ENCODE results near the gene DISC1.

The DISC1 gene

DNA sequence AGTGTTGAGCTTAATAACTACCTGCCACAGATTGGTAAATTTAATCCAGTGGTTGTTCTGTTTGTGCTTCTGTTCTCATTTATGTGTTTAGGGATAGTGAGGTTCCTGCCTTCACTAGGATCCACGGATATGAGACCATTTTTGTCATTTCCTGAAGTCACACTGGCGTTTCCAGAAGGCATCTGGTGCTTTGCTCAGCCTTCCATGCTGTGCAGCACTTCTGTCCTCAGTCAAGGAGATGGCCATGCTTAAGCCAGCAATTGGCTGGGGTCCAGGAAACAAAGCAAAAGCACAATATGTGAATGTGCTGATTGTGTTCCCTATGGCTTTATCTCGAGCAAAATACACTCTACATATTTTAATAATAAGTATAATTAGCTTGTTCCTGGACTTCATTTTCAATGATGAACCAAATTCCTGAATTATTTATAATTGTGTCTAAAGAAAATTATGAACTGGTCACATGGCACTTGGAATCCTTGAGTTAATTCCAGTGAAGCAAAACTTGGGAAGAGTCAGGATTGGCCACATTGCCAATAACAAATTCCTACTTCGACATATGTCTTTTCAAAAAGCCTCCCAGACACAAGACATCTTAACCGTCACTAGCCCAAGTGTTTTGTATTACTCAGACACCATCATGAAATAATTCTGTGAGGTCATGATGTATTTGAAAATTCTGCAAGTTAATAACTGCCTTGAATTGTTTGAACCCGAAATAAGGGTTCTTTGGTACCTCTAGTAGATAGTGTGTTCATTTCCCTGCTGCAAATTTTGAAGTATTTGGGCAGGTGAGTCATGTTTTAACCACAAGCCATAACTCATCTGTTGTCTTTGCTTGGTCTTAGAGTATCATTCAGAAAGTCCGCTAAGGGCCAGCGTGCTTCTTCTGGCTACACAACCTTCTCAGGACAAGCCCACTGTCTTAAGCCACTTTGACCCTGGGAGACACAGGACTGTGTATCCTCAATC lies 412.4 kb downstream of the DISC1 start:
- Histone ChIP-seq H3K27me3 (ENCODE audit: control insufficient read depth in 5 of 5, insufficient read depth in 4 of 5, low read length in 5 of 5) (no peaks in the 10 kb centered on the region), H3K4me3 (ENCODE audit: low read depth in 1 of 5, low read length in 5 of 5) (no peak overlapping the region), H3K9ac (ENCODE audit: low read length in 5 of 5) (no peak overlapping the region), H3K4me1 (ENCODE audit: control insufficient read depth in 5 of 5, insufficient read depth in 5 of 5, low read length in 5 of 5) (peaks cover 0 to 3% (median 0%) of the 10 kb centered on the region in 5 donors), H3K27ac (ENCODE audit: low read depth, low read length) (no peak overlapping the region), H3K36me3 (ENCODE audit: control insufficient read depth in 5 of 5, insufficient read depth in 5 of 5, low read length in 5 of 5) (peaks cover 0 to 9% (median 0%) of the 10 kb centered on the region in 5 donors), H3K9me3 (ENCODE audit: control insufficient read depth in 5 of 5, low read length in 5 of 5) (peaks cover 0 to 5% (median 0%) of the 10 kb centered on the region in 5 donors)

DNA sequence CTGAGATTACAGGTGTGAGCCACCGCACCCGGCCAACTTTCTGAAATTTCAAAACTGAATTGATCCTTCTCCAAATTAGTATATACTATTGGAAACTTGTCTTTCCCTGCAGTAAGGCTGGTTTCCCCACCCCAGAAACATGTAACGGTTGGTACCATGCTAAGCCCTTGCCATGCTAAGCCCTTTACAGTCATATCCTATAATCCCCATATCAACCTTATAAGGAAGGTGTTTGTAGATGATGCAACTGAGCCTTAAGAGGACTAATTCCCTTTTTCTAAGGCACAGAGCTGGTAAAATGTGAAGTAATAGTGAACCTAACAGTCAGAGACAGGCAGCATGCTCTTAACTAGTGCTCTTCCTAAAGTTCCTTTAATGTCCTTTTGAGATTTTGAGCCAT lies 413.7 kb downstream of the DISC1 start:
- Histone ChIP-seq H3K9ac (ENCODE audit: low read length in 5 of 5) (no peak overlapping the region), H3K27me3 (ENCODE audit: control insufficient read depth in 5 of 5, insufficient read depth in 4 of 5, low read length in 5 of 5) (no peaks in the 10 kb centered on the region), H3K36me3 (ENCODE audit: control insufficient read depth in 5 of 5, insufficient read depth in 5 of 5, low read length in 5 of 5) (peaks cover 0 to 9% (median 0%) of the 10 kb centered on the region in 5 donors), H3K27ac (ENCODE audit: low read depth, low read length) (no peak overlapping the region), H3K4me3 (ENCODE audit: low read depth in 1 of 5, low read length in 5 of 5) (no peak overlapping the region), H3K9me3 (ENCODE audit: control insufficient read depth in 5 of 5, low read length in 5 of 5) (peaks cover 0 to 5% (median 0%) of the 10 kb centered on the region in 5 donors), H3K4me1 (ENCODE audit: control insufficient read depth in 5 of 5, insufficient read depth in 5 of 5, low read length in 5 of 5) (peaks cover 0 to 3% (median 0%) of the 10 kb centered on the region in 5 donors)

DNA sequence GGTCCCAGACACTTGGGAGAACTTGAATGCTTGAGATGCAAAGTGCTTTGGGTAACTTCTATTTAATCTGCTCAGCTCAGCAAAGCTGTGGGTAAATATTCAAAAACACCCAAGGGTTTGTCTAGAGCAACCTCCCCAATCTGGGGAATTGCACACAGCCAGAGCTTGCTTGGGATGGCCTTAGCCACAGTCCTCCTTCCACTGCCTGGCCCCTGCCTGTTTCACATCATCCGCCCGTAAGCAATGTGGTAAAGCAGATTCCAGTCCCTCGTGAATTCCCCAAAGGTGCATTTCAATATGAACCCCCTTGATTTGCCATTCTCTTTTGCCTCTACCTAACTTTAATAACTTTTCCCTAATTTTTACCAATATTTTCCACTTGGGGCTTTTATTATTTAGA lies 418.1 kb downstream of the DISC1 start:
- Histone ChIP-seq H3K9me3 (ENCODE audit: control insufficient read depth in 5 of 5, low read length in 5 of 5) (no peaks in the 10 kb centered on the region), H3K27me3 (ENCODE audit: control insufficient read depth in 5 of 5, insufficient read depth in 4 of 5, low read length in 5 of 5) (no peaks in the 10 kb centered on the region), H3K27ac (ENCODE audit: low read depth, low read length) (no peak overlapping the region), H3K36me3 (ENCODE audit: control insufficient read depth in 5 of 5, insufficient read depth in 5 of 5, low read length in 5 of 5) (no peaks in the 10 kb centered on the region), H3K9ac (ENCODE audit: low read length in 5 of 5) (no peak overlapping the region), H3K4me3 (ENCODE audit: low read depth in 1 of 5, low read length in 5 of 5) (no peak overlapping the region), H3K4me1 (ENCODE audit: control insufficient read depth in 5 of 5, insufficient read depth in 5 of 5, low read length in 5 of 5) (no peaks in the 10 kb centered on the region)

DNA sequence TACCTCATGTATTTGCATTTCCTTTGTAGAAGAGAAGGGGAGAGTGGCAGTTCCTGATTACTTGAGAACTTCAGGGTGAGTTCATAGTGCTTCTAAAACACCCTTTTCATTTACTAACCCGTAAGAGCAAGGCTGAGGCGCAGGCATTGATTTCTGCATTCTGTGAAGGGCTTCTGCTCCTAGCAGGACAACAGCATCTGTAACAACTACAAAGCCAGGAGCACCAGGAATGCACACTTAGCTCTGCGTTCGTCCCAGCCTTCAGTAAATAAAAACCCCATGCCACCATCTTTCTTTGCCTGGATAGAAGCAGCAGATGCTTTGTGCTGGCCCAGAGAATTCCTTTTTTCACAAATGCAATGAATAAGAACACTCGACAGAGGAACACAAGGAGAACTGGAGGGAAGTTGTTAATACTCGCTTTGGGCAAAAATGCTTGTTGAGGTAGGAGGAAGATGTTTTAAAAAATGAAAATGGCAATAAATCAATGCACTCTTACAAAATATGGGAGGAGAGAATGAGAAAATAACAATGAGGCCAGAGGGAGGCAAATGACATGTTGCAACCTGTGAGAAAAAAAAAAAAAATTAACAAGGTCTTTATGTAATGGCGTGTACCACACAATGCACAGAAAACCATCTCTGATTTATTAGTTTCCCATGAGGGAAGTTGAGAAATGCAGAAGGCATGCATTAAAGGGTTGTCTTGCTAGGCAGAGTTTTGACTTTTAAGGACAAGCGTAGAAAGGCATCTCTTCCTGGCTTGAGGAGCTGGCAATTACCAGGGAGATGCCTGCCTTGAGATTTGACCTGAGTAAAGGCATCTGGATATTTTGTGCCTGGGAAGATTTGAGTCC lies 418.8 kb downstream of the DISC1 start:
- Histone ChIP-seq H3K9ac (ENCODE audit: low read length in 5 of 5) (no peak overlapping the region), H3K27ac (ENCODE audit: low read depth, low read length) (no peak overlapping the region), H3K36me3 (ENCODE audit: control insufficient read depth in 5 of 5, insufficient read depth in 5 of 5, low read length in 5 of 5) (no peaks in the 10 kb centered on the region), H3K4me1 (ENCODE audit: control insufficient read depth in 5 of 5, insufficient read depth in 5 of 5, low read length in 5 of 5) (no peaks in the 10 kb centered on the region), H3K27me3 (ENCODE audit: control insufficient read depth in 5 of 5, insufficient read depth in 4 of 5, low read length in 5 of 5) (no peaks in the 10 kb centered on the region), H3K9me3 (ENCODE audit: control insufficient read depth in 5 of 5, low read length in 5 of 5) (no peaks in the 10 kb centered on the region), H3K4me3 (ENCODE audit: low read depth in 1 of 5, low read length in 5 of 5) (no peak overlapping the region)

DNA sequence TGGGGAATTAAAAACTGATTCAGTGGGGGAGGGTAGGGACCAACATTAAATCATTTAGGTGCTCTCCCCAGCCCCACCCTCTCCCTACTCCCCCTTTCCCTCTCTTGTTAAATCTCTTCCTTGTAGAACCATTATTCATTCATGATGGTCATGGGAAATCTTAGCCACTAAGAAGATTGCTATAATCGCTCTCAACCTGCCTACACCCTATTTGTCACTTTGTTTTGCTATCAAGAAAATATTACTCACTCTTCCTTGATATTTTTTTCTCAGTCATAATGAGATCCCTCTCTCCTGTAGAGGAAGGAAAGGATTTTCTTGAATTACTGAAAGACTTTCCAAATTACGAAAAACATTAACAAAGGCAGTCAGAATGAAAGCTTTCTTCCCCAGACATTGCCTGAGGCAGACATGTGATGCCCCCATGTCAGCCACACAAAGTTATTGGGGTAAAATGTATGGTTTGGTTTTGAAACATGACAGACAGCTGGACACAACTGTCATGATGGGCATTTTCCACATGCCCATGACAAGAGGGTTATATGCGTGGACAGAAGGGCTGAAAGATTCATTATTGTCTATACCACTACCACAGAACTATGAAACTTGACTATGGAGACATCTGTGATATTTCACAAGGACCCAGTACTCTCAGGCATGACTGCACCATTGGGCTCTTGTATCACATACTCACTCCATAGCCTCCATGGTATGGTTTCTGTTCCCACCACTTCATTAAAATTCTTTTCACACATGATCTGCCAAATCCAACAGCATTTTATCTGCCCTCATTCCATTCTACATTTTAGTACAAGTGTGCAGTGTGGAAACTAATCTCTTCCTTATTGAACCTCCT lies 420.1 kb downstream of the DISC1 start:
- H3K27me3 ChIP-seq (ENCODE audit: control insufficient read depth in 5 of 5, insufficient read depth in 4 of 5, low read length in 5 of 5), result no peaks in the 10 kb centered on the region

DNA sequence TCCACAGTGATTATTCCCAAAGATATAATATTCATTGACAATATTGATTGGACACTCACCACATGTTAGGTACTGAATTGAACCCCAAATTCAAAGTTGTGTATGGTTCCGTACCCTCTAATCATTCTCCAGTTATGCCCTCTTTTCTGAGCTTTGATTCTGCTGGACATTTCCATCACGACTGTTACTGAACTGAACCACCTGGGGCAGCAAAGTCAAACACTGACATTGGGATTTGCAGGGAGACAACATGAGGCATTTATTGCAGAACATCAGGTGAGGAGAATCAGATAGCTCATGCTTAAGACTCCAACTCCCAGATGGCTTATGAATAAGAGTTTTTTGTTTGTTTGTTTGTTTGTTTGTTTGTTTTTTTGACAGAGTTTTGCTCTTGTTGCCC lies 420.9 kb downstream of the DISC1 start:
- Histone ChIP-seq H3K27me3 (ENCODE audit: control insufficient read depth in 5 of 5, insufficient read depth in 4 of 5, low read length in 5 of 5) (no peaks in the 10 kb centered on the region), H3K9ac (ENCODE audit: low read length in 5 of 5) (no peak overlapping the region), H3K9me3 (ENCODE audit: control insufficient read depth in 5 of 5, low read length in 5 of 5) (no peaks in the 10 kb centered on the region), H3K4me1 (ENCODE audit: control insufficient read depth in 5 of 5, insufficient read depth in 5 of 5, low read length in 5 of 5) (peaks cover 0 to 7% (median 0%) of the 10 kb centered on the region in 5 donors), H3K27ac (ENCODE audit: low read depth, low read length) (no peak overlapping the region), H3K36me3 (ENCODE audit: control insufficient read depth in 5 of 5, insufficient read depth in 5 of 5, low read length in 5 of 5) (no peaks in the 10 kb centered on the region), H3K4me3 (ENCODE audit: low read depth in 1 of 5, low read length in 5 of 5) (no peak overlapping the region)

More for the DNA sequence above, 420.1 kb downstream of the DISC1 start:
- Histone ChIP-seq H3K27ac (ENCODE audit: low read depth, low read length) (no peak overlapping the region), H3K4me1 (ENCODE audit: control insufficient read depth in 5 of 5, insufficient read depth in 5 of 5, low read length in 5 of 5) (peaks cover 0 to 7% (median 0%) of the 10 kb centered on the region in 5 donors), H3K9me3 (ENCODE audit: control insufficient read depth in 5 of 5, low read length in 5 of 5) (no peaks in the 10 kb centered on the region), H3K4me3 (ENCODE audit: low read depth in 1 of 5, low read length in 5 of 5) (no peak overlapping the region), H3K9ac (ENCODE audit: low read length in 5 of 5) (no peak overlapping the region), H3K36me3 (ENCODE audit: control insufficient read depth in 5 of 5, insufficient read depth in 5 of 5, low read length in 5 of 5) (no peaks in the 10 kb centered on the region)

DNA sequence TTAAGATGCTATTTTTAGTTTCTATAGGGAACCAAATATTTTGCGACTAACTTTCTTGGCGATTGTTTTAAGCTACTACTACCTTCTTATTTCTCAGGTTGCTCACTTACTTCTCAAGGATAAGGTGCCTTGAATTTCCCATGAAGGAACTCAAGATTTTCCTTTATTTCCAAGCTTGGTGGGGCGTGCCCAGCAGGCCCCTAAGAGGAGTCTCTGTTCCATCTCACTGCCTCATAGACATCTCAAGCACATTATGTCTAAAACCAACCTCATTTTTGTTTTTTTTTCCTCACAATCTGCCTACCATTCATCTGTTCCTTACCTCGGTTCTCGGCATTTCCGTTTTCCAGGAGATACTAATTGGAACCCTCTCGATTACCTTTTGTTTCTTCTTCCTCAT lies 421.9 kb downstream of the DISC1 start:
- Histone ChIP-seq H3K27ac (ENCODE audit: low read depth, low read length) (no peak overlapping the region), H3K9ac (ENCODE audit: low read length in 5 of 5) (no peak overlapping the region), H3K9me3 (ENCODE audit: control insufficient read depth in 5 of 5, low read length in 5 of 5) (peaks cover 0 to under 1% (median 0%) of the 10 kb centered on the region in 5 donors), H3K4me3 (ENCODE audit: low read depth in 1 of 5, low read length in 5 of 5) (no peak overlapping the region), H3K4me1 (ENCODE audit: control insufficient read depth in 5 of 5, insufficient read depth in 5 of 5, low read length in 5 of 5) (peaks cover 0 to 7% (median 0%) of the 10 kb centered on the region in 5 donors), H3K27me3 (ENCODE audit: control insufficient read depth in 5 of 5, insufficient read depth in 4 of 5, low read length in 5 of 5) (no peaks in the 10 kb centered on the region), H3K36me3 (ENCODE audit: control insufficient read depth in 5 of 5, insufficient read depth in 5 of 5, low read length in 5 of 5) (no peaks in the 10 kb centered on the region)

DNA sequence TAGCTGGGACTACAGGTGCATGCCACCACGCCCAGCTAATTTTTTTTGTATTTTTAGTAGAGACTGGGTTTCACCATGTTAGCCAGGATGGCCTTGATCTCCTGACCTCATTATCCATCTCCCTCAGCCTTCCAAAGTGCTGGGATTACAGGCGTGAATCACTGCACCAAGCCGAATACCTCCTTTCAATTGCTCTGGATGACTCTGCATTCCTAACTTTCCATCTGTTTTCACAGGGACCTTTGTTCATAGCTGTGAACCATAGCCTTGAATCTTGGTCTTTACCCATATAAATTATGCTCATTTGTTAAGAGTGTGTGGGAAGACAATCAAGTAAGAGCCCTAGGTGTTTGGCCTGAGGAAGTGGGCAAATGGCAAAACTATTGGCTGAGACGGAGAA lies 422.7 kb downstream of the DISC1 start:
- H3K4me1 ChIP-seq (ENCODE audit: control insufficient read depth in 5 of 5, insufficient read depth in 5 of 5, low read length in 5 of 5), result peaks cover 0 to 7% (median 0%) of the 10 kb centered on the region in 5 donors
- H3K9me3 ChIP-seq (ENCODE audit: control insufficient read depth in 5 of 5, low read length in 5 of 5), result peaks cover 0 to 3% (median 0%) of the 10 kb centered on the region in 5 donors

DNA sequence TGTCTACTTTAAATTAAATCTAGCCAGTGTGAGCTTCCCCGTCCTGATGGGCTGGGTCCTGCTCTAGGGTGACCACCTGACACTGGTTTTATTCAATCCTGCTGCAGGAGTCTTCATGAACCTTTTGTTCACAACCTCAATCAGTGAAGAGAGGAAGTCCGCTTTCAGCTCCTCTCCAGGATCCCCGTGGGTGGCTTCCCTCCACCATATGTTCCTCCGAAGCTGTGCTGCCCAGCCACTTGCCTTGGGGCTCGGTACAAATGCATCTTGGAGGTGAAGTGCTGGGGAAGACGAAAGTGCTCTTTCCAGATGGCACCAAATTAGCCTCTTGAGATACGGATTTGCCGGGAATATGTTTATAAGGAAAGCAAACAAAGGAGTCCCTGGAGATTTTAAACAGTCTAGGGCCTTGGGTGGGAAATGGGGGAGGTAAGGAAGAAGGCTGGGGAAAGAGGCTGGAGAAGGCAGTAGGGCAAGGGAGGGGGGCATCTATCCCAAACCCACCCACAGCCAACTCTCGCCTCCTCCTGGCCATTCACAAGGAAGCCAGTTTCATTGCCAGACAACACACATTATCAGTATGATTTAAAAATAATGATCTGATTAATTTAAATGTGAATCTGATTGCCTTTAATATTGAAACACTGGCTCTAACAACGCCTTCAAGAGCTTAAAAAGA lies 430.8 kb downstream of the DISC1 start:
- no peaks in the 10 kb centered on the region for H3K4me1 ChIP-seq (ENCODE audit: control insufficient read depth in 5 of 5, insufficient read depth in 5 of 5, low read length in 5 of 5)
- no peak overlapping the region for H3K9ac ChIP-seq (ENCODE audit: low read length in 5 of 5)
- H3K4me3 ChIP-seq (ENCODE audit: low read depth in 1 of 5, low read length in 5 of 5), result no peak overlapping the region
- H3K36me3 ChIP-seq (ENCODE audit: control insufficient read depth in 5 of 5, insufficient read depth in 5 of 5, low read length in 5 of 5), result no peaks in the 10 kb centered on the region
- H3K9me3 ChIP-seq (ENCODE audit: control insufficient read depth in 5 of 5, low read length in 5 of 5), result peaks cover 0 to 3% (median 0%) of the 10 kb centered on the region in 5 donors
- no peaks in the 10 kb centered on the region for H3K27me3 ChIP-seq (ENCODE audit: control insufficient read depth in 5 of 5, insufficient read depth in 4 of 5, low read length in 5 of 5)
- no peak overlapping the region for H3K27ac ChIP-seq (ENCODE audit: low read depth, low read length)

More for the DNA sequence above, 422.7 kb downstream of the DISC1 start:
- Histone ChIP-seq H3K9ac (ENCODE audit: low read length in 5 of 5) (no peak overlapping the region), H3K27ac (ENCODE audit: low read depth, low read length) (no peak overlapping the region), H3K36me3 (ENCODE audit: control insufficient read depth in 5 of 5, insufficient read depth in 5 of 5, low read length in 5 of 5) (no peaks in the 10 kb centered on the region), H3K27me3 (ENCODE audit: control insufficient read depth in 5 of 5, insufficient read depth in 4 of 5, low read length in 5 of 5) (no peaks in the 10 kb centered on the region), H3K4me3 (ENCODE audit: low read depth in 1 of 5, low read length in 5 of 5) (no peak overlapping the region)

Data from subcutaneous abdominal adipose tissue (tissue), 5 donors.